GM21786 (cell line): ENCODE results near the gene PTPRN2.
"Not testable (repeated sequence)": the region's sequence is repeated elsewhere in the genome, so short reads cannot be mapped to it uniquely, and the experiment has no call there.

ENCODE experiments used
- ATAC-seq: cut with Tn5 transposase; IDR thresholded peaks from one replicate; pipeline ENCODE4 v1.9.1; 2021; ENCODE audit not compliant: unreplicated experiment

Gene PTPRN2

DNA sequence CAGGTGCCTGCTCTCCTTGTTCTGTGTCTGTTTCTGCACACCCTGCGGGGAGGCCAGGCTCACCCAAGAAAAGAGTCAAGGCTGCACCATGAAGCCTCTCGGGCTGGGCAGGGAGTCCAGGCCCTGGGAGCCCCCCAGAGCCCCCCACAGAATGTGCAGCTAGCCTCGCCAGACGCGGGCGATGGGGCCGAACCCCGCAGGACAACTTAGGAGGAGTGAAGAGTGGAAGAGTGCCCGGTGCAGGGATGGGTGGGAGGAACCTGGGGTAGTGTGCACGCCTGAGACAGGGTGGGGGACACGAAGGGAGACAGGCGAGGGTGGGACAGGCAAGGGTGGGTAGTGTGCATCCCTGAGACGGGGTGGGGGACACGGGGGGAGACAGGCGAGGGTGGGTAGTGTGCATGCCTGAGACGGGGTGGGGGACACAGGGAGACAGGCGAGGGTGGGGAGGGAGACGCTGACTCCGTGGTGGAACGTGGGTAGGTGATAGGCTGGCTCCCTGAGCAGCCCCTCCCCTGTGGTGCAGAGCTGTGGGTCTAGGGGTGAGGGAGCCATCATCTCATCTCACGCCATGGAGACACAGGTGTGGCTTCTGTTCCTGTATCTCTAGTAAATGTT, 635.5 kb downstream of the PTPRN2 start:
- no peak for ATAC-seq

DNA sequence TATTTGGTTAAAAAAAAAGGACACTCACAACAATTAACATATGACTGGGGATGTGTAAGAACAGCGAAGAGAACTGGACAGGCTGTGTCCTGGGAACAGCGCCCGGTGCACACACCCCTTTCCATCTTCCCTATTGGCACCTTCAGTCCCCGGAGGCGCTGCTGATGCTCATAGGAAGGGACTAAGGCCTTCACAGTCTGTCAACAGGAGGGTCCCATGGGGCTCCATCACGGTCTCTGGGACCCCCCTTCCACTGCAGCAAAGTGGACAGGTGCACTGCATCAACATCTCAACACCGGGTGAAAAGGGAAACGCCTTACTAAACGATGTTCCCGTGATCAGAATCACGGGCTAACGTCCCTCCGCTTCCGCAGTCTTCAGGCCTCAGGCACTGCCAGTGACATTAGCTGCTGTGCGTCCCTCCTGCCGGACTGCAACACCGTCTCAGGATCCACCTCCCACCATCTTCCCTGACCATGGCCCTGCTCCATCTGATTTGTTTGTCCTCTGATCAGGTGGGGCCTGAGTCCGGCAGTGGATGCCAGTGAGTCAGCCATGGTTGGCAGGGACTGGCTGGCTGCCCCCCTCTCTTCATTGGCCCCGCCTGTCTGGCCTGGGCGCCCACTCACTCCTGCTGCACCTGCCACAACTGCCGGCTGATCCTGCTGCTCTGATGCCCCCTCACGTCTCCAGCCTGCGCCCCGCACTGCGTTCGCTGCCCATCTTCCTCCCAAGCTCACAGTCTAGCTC, 636.1 kb downstream of the PTPRN2 start:
- no peak for ATAC-seq

GRCh38 chr7:157949711-157950110, 637.9 kb downstream of the PTPRN2 start:
- ATAC-seq: no peak

DNA sequence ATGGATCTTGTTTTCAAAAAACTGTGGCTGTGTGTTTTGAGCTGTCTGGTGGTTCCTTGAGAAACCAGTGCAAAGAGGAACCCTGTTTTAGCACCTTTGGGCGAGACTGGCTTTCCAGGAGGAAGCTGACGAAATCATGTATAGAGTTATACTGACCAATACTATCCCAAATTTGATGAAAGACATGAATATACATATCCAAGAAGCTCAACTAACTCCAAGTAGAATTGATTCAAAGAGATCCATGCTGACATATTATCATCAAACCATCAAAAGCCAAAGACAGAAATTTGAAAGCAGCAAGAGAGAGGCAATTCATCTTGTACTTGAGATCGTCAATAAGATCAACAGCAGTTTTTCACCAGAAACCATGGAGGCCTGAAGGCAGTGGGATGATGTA, 640.1 kb downstream of the PTPRN2 start:
- ATAC-seq: no peak

DNA sequence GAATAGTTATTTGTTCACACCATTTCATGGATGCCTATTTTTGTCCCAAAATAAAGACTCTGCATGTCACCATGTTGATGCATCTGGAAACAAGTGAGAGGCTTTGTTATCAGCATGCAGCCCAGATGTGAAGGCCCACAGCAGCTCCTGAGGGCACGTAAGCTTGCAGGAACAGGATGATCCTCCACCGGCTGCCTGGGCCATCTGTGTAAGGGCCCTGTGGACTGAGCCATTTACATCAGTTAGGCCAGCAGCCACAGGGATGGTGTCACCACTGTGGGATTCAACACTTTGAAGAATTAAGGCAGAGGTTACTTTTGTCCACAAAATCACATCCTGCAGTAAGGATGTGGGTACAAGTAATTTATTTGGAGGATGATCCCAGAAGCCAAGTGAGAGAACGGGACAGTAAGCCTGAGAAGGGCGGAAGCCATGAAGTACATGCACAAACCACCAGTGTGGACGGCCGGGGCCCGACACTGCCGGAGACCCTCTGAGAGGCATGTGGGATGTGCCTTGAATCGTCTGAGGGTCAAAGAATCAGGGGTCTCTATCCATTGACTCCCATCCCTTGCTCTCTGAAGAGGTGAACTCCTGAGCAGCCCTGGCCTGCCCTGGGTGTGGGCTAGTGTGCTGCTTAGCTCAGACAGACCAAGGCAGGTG, 641.1 kb downstream of the PTPRN2 start:
- ATAC-seq: no peak

DNA sequence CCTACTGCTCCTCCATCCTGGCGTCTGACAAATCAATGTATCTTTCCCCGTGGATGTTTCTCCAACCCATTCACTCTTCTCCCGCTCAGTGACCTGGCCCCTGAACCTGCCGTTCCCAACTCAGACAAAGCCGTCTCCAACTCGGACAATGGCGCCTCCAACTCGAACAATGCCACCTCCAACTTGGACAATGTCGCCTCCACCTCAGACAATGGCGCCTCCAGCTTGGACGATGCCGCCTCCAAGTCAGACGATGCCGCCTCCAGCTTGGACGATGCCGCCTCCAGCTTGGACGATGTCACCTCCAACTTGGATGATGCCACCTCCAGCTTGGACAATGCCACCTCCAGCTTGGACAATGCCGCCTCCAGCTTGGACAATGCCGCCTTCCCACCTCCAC, 642.2 kb downstream of the PTPRN2 start:
- no peak for ATAC-seq

- ATAC-seq: no peak
These were observed 642.8 kb downstream of the PTPRN2 start for GRCh38 chr7:157944734-157945291.

GRCh38 chr7:157944051-157944450, 643.6 kb downstream of the PTPRN2 start:
- no peak for ATAC-seq

DNA sequence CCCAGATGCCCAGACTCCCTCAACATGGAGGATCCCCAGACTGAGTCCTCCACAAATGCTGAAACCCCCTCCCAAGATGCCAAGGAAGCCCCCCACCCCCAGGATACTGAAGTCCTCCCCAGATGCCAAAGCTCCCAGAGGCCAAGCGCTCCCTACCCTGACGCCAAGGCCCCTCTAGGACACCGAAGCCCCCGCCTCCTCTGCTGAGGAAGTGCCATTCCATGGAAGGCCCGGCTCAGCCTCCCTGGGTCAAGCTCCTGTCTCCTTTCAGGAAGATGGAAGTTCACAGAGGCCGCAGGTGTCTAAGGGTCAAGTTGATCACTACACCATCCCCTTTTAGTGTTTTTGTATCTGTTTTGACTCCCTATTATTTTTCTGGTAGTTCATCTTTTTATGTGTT, 644.1 kb downstream of the PTPRN2 start:
- ATAC-seq: no peak

DNA sequence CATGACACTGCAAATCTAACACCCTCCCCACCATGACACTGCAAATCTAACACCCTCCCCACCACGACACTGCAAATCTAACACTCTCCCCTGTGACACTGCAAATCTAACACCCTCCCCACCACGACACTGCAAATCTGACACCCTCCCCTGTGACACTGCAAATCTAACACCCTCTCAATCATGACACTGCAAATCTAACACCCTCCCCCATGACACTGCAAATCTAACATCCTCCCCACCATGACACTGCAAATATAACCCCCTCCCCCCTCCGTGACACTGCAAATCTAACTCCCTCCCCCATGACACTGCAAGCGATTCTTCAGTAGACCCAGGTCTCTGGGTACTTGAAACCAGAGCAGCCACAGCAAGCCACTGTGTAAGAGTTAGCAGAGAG, 646.4 kb downstream of the PTPRN2 start:
- ATAC-seq: no peak

GRCh38 chr7:157940497-157940896, 647.1 kb downstream of the PTPRN2 start:
- no peak for ATAC-seq

DNA sequence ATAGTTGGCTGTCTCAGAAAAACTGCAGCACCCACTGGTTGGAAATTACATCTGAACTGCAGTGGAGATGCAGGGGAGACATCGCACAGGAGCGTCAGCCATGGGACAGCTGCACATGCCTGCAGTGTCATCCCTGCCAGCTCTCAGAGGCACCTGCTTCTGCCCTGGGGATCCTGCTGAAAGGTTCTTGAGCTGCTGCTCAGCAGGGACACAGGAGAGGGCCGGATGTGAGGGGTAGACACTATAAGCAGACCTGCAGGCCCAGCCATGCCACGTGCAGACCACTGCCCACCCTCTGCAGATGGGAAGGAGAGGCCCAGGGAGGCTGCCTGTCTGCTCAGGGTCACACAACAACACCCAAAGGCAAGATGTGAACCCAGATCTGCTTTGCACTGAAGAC, 649.4 kb downstream of the PTPRN2 start:
- no peak for ATAC-seq

DNA sequence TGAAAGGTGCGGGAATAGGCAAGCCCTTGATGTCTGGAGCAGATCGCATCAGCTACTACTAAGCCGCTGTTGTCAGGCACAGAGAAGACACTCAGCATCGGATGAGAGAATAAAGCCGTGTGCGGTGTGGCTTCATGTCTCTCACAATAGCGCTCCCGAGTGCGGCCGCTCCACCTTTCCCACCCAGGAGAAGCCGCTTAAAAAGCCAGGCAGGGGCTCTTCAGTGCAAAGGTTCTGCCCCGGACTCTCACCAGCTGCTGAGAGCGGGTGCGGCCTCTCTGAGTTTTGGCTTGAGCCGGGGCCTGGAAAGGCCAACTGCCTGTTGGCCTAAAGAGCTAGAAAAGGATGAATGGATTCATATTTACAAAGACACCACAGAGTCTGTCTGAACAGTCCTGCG, 650.2 kb downstream of the PTPRN2 start:
- no peak for ATAC-seq

- no peak for ATAC-seq
These were observed 650.6 kb downstream of the PTPRN2 start for GRCh38 chr7:157936976-157937375.

DNA sequence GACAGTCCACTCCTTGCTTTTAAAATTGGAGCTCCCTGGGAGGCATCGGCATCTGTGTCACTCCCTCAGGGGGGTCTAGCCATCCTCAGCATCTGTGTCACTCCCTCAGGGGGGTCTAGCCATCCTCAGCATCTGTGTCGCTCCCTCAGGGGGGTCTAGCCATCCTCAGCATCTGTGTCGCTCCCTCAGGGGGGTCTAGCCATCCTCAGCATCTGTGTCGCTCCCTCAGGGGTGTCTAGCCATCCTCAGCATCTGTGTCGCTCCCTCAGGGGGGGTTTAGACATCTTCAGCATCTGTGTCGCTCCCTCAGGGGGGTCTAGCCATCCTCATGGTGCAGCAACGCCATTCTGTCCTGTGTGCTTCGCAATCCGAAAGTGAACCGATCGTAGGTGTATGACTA, 651.9 kb downstream of the PTPRN2 start:
- ATAC-seq: not testable (repeated sequence)

DNA sequence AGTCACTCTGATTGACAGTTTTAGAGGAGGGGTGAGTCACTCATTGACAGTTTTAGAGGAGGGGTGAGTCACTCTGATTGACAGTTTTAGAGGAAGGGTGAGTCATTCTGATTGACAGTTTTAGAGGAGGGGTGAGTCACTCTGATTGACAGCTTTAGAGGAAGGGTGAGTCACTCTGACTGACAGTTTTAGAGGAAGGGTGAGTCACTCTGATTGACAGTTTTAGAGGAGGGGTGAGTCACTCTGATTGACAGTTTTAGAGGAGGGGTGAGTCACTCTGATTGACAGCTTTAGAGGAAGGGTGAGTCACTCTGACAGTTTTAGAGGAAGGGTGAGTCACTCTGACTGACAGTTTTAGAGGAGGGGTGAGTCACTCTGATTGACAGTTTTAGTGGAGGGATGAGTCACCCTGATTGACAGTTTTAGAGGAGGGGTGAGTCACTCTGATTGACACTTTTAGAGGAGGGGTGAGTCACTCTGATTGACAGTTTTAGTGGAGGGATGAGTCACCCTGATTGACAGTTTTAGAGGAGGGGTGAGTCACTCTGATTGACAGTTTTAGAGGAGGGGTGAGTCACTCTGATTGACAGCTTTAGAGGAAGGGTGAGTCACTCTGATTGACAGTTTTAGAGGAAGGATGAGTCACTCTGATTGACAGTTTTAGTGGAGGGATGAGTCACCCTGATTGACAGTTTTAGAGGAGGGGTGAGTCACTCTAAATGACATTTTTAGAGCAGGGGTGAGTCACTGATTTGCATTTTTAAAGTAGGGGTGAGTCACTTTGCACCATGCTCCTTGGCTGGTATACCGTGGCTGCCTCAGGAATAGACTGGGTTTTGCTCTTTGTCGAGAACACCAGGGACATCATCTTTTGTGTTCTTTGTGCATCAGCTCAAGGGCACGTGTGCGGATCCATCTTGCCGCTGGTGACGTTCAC, 654.1 kb downstream of the PTPRN2 start:
- not testable (repeated sequence) for ATAC-seq

- no peak for ATAC-seq
These were observed 655.0 kb downstream of the PTPRN2 start for GRCh38 chr7:157932498-157933218.

DNA sequence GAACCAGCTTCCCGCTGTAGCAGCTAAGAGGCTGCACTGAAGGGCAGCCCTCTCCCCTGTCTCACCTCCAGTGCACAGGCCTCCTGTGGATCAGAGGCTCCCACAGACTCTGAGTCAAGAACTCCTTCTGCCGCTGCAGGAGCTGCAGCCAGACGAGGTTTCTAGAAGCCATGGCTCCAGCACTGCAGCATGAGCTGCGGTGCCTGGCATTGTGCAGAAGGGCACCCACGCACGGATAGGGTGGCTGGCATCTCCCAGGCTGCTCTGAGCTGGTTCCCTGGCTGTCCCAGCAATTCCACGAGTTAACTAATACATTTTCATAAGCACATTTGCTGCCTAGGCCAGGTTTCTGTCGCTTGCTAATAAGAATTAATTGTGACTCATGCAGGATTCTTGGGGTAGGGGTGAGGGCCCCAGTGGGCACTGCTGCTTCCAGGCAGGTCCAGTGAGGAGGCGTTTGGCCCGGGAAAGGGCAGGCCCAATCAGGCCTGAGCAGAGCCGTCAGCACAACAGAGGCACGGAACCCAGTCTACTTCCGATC, 656.6 kb downstream of the PTPRN2 start:
- ATAC-seq: no peak

GRCh38 chr7:157930441-157930840, 657.2 kb downstream of the PTPRN2 start:
- no peak for ATAC-seq

GRCh38 chr7:157929671-157930070, 658.0 kb downstream of the PTPRN2 start:
- no peak for ATAC-seq
